ENCODE data around the gene ACTRT3. TPM values are rescaled to one million over a fixed set of nuclear protein-coding genes. Genes with fewer than 3 reads are reported as not detected.
"Not testable (repeated sequence)": the region's sequence is repeated elsewhere in the genome, so short reads cannot be mapped to it uniquely, and the experiment has no call there.

ACTRT3 gene
- total RNA-seq, 1 experiment from 2014 or later: 1.7 TPM

GRCh38 chr3:169722724-169723123 lies 46.6 kb downstream of the ACTRT3 start:
- intact Hi-C loops (cut with micrococcal nuclease; ENCODE audit: unreplicated experiment): no loop called here
- TF ChIP-seq TCF7L2 (IDR thresholded peaks at IDR 0.05; ENCODE audit: low read depth, low read length) (no peak), CTCF (IDR thresholded peaks at IDR 0.05) (no peak), SIN3A (IDR thresholded peaks at IDR 0.05; ENCODE audit: borderline replicate concordance, insufficient read depth, low read depth, low read length) (no peak), POLR2AphosphoS5 (IDR thresholded peaks at IDR 0.05; ENCODE audit: low read depth, low read length) (no peak)
- TF ChIP-seq, protein P1, sequence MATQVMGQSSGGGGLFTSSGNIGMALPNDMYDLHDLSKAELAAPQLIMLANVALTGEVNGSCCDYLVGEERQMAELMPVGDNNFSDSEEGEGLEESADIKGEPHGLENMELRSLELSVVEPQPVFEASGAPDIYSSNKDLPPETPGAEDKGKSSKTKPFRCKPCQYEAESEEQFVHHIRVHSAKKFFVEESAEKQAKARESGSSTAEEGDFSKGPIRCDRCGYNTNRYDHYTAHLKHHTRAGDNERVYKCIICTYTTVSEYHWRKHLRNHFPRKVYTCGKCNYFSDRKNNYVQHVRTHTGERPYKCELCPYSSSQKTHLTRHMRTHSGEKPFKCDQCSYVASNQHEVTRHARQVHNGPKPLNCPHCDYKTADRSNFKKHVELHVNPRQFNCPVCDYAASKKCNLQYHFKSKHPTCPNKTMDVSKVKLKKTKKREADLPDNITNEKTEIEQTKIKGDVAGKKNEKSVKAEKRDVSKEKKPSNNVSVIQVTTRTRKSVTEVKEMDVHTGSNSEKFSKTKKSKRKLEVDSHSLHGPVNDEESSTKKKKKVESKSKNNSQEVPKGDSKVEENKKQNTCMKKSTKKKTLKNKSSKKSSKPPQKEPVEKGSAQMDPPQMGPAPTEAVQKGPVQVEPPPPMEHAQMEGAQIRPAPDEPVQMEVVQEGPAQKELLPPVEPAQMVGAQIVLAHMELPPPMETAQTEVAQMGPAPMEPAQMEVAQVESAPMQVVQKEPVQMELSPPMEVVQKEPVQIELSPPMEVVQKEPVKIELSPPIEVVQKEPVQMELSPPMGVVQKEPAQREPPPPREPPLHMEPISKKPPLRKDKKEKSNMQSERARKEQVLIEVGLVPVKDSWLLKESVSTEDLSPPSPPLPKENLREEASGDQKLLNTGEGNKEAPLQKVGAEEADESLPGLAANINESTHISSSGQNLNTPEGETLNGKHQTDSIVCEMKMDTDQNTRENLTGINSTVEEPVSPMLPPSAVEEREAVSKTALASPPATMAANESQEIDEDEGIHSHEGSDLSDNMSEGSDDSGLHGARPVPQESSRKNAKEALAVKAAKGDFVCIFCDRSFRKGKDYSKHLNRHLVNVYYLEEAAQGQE (IDR thresholded peaks at IDR 0.05; ENCODE audit: insufficient read depth in 1 of 2, low read depth in 2 of 2, low read length in 1 of 2): no peak
- POLR2A ChIA-PET: no interaction called here
- no peak overlapping the region for H3K27ac ChIP-seq (ENCODE audit: low read length)
- ATAC-seq: no peak
- CTCF ChIA-PET: no interaction called here
- BruUV-seq (replicated peaks): no TSS peak
- no peaks in the 10 kb centered on the region for H3K27me3 ChIP-seq (ENCODE audit: control insufficient read depth, insufficient read depth, low read length)
- no peak for DNase-seq (ENCODE audit: low read depth, low spot score)
- H3K4me3 ChIP-seq (ENCODE audit: low read depth in 2 of 2, low read length in 2 of 2): no peak overlapping the region
- H3K36me3 ChIP-seq (ENCODE audit: control insufficient read depth, insufficient read depth, low read length): no peaks in the 10 kb centered on the region
- in situ Hi-C loops (cut with HindIII; ENCODE audit: low pct_unique_long_range_greater_than_20kb, low sequenced_read_pairs): no loop called here
- H3K9me3 ChIP-seq (ENCODE audit: control insufficient read depth, insufficient read depth, low read depth, low read length): no peaks in the 10 kb centered on the region
- no peaks in the 10 kb centered on the region for H3K4me1 ChIP-seq (ENCODE audit: control insufficient read depth, insufficient read depth, low read length)

GRCh38 chr3:169718415-169718814 lies 50.9 kb downstream of the ACTRT3 start:
- DNase-seq (ENCODE audit: low read depth, low spot score); H3K9me3 ChIP-seq (ENCODE audit: control insufficient read depth, insufficient read depth, low read depth, low read length); ATAC-seq; BruUV-seq (replicated peaks); H3K4me3 ChIP-seq (ENCODE audit: low read depth in 2 of 2, low read length in 2 of 2); H3K27ac ChIP-seq (ENCODE audit: low read length); intact Hi-C loops (cut with micrococcal nuclease; ENCODE audit: unreplicated experiment); CTCF ChIA-PET; H3K36me3 ChIP-seq (ENCODE audit: control insufficient read depth, insufficient read depth, low read length); H3K4me1 ChIP-seq (ENCODE audit: control insufficient read depth, insufficient read depth, low read length); in situ Hi-C loops (cut with HindIII; ENCODE audit: low pct_unique_long_range_greater_than_20kb, low sequenced_read_pairs); POLR2A ChIA-PET; H3K27me3 ChIP-seq (ENCODE audit: control insufficient read depth, insufficient read depth, low read length): not testable (repeated sequence)

Other genes with a start within 250 kb of the ACTRT3 start
- 0.21 TPM for gene MECOM, start 105.8 kb downstream of the ACTRT3 start, total RNA-seq (2021; ENCODE audit: unreplicated experiment)
- 6.0 TPM for gene TERC, start 4.5 kb downstream of the ACTRT3 start, total RNA-seq (2021; ENCODE audit: unreplicated experiment)
- gene MYNN, start 3.8 kb upstream of the ACTRT3 start, total RNA-seq (2021; ENCODE audit: unreplicated experiment): 16.2 TPM
- gene LRRIQ4, start 43.3 kb upstream of the ACTRT3 start, total RNA-seq (2021; ENCODE audit: unreplicated experiment): not detected
- gene LRRC34, start 43.3 kb upstream of the ACTRT3 start, total RNA-seq (2021; ENCODE audit: unreplicated experiment): 1.2 TPM
- not detected for gene LRRC31, start 100.4 kb upstream of the ACTRT3 start, total RNA-seq (2021; ENCODE audit: unreplicated experiment)
- gene SAMD7, start 142.0 kb upstream of the ACTRT3 start, total RNA-seq (2021; ENCODE audit: unreplicated experiment): not detected
- gene SEC62, start 197.2 kb upstream of the ACTRT3 start, total RNA-seq (2021; ENCODE audit: unreplicated experiment): 89.9 TPM